GM12872 (cell line): ENCODE results near the gene ARID1B.

Source experiments
- TF ChIP-seq, protein P1 (sequence below): IDR thresholded peaks from 3 replicates; pipeline ENCODE4 v1.5.1; 2011; ENCODE audit warnings: low read depth, mild to moderate bottlenecking, low read length, moderate library complexity; ENCODE audit not compliant: insufficient read depth

Gene ARID1B

DNA sequence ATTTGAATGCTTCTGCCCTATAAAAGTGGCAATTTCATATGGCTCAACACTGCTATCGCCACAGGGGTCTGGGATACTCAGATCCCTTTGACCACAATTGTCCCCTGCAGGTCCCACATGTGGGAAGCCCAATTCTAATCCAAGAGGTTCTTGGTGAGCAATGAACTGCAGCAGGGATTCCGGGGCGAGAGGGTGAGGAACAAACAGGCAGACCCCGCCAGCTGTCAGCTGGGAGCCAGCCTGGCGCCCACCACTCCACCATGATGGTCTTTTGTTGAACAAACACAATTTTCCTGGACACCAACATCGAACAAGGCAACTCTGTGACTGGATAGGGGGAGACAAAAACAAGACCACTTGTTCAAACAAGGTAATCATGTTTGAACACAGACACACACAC is 465.6 kb downstream of the ARID1B start:
- TF ChIP-seq, protein P1, sequence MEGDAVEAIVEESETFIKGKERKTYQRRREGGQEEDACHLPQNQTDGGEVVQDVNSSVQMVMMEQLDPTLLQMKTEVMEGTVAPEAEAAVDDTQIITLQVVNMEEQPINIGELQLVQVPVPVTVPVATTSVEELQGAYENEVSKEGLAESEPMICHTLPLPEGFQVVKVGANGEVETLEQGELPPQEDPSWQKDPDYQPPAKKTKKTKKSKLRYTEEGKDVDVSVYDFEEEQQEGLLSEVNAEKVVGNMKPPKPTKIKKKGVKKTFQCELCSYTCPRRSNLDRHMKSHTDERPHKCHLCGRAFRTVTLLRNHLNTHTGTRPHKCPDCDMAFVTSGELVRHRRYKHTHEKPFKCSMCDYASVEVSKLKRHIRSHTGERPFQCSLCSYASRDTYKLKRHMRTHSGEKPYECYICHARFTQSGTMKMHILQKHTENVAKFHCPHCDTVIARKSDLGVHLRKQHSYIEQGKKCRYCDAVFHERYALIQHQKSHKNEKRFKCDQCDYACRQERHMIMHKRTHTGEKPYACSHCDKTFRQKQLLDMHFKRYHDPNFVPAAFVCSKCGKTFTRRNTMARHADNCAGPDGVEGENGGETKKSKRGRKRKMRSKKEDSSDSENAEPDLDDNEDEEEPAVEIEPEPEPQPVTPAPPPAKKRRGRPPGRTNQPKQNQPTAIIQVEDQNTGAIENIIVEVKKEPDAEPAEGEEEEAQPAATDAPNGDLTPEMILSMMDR = no peak

DNA sequence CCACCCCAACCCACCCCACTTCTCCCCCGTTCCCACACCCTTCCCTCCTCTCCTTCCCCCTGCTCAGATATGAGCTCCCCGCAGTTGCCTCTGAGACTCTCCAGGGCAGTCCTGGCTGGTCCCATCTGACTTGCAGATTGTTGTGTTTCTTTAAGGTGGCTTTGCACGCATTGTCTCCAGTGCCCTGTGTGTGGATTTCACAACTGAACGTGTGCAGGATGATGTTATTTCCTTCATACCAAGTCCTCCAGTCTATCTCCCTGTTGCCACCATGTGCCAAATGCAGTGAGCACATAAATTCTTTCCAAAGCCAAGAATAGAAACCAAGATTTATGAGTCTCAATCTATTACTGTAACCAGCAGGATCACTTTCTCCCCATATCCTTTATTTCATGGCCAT is 467.0 kb downstream of the ARID1B start:
- TF ChIP-seq, protein P1 = no peak

DNA sequence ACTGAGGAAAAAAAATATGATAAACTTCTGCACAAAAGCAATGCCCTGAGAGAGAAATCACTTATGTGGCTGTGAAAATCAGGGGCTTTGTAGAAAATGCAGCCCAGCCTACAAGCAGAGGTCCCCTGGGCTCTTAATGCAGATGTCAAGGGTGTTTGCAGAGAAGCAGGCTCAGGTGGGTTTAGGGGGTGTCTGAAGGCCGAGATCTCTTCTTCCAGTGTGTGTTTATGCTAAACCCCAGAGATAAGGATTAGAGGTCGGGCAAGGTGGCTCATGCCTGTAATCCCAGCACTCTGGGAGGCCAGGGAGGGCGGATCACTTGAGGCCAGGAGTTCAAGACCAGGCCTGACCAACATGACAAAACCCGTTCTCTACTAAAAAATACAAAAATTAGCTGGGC is 467.6 kb downstream of the ARID1B start:
- TF ChIP-seq, protein P1 = no peak

DNA sequence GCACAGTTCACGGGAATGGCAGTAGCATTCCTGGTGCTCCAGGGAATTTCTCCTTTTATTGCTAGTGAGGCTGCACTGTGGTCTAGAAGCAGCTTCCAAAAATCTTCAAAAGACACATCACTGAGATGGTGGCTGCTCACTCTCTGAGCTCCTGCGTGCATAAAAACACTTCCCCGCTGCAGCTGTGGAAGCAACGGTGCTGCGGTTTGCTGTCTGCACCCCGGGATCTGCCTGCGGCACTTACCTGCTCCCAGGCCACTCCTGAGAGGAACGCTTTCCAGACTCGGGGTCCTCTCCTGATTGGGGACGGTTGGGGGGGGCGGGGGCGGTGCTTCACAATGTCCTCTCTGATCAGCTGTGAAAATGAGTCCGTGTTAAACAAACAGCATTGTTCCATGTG is 468.3 kb downstream of the ARID1B start:
- TF ChIP-seq, protein P1 = no peak

DNA sequence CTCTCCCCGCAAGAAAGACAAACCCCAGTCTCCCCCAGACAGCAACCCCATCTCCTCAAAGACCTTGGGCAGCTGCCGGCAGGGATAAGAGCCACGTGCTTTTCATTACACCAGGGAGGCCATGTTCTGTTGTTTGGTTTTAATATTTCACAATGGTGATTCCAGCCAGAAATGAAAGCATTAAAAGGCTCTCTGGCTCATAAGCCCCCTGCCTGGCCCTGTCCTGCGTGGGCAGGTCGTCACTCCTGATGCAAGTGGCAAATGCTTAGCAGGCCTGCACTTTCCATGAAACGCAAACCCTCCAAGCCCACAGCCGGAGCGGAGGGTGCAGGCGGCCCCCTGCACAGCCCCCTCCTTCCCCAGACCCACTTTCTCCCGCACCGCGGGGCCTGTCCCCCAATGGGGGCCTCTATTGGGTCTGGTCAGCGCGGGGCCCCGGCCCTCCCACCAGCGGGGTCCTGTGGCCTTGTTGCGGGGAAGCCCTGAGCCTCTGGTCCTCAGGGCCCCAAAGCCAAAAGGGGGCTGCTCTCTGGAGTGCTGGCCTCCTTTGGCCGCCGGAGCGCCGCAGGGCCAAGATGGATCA is 469.0 kb downstream of the ARID1B start:
- TF ChIP-seq, protein P1 = no peak

DNA sequence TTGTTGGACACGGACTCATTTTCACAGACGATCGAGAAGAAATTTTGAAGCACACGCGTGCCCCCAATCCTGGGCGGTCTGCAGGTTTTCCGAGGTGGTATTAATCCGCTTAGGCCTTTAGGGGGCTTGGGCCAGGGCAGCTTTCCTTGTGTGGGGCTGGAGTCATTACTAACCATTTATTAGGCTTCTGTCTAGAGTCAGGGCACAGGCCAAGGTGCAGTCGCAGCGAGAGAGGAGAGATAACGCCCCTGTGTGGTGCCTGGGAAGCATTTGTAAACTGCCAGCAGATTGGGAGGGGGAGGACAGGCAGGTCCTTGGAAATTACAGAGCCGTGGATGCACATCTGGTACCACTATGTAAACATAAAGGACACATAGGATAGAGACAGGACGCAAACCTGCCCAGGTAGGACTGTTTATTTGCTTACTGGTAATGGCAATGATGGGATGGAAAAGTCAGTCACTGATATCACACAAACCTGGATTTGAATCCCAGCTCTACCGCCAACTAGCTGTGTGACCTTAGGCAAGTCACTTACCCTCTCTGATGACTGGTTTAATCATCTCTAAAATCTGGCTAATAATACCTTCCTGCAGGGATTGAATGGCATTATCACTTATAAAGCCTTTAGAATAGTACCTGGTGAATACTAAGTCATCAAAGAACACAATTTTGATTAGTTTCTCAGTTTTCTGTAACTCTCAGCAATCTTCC is 469.8 kb downstream of the ARID1B start:
- TF ChIP-seq, protein P1 = no peak

DNA sequence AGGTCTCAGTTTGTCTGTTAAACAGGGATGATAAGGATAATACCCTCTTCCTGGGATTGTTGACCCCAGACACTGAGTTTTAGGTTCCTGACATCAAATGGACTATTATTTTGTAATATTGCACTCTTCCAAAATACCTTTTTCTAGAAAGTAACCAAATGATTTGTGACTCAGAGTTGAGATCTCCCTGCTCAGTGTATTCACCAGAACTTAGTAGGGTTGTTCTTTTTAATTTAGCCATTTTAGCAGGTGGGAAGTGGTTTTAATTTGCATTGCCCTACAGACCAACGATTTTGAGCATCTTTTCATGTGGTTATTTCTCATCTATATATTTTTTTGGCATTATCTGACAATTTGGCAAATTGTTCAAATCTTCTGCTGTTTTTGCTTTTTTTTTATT is 471.1 kb downstream of the ARID1B start:
- TF ChIP-seq, protein P1 = no peak
